HG03469 (cell line): ENCODE results near the gene PHOSPHO2.

ENCODE experiments used
- ATAC-seq: cut with Tn5 transposase; IDR thresholded peaks from one replicate; pipeline ENCODE4 v1.9.1; 2021; ENCODE audit warnings: mild to moderate bottlenecking, moderate library complexity, moderate number of reproducible peaks; ENCODE audit not compliant: unreplicated experiment

The PHOSPHO2 gene

GRCh38 chr2:169715379-169716237, 21.3 kb downstream of the PHOSPHO2 start:
- no peak for ATAC-seq

- ATAC-seq = no peak
Measured at GRCh38 chr2:169716238-169716886, 22.1 kb downstream of the PHOSPHO2 start.

GRCh38 chr2:169716938-169717690, 22.8 kb downstream of the PHOSPHO2 start:
- ATAC-seq = no peak

DNA sequence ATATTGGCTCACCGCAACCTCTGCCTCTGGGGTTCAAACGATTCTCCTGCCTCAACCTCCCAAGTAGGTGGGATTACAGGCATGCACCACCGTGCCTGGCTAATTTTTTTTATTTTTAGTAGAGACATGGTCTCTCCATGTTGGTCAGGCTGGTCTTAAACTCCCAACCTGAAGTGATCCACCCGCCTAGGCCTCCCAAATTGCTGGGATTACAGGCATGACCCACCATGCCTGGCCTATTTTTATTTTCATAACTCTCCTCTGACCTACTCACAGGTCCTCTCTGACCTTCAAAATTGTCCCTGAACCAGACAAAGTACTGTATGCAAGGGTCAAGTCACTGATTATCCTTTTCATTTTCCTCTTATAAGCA, 23.4 kb downstream of the PHOSPHO2 start:
- ATAC-seq = no peak

DNA sequence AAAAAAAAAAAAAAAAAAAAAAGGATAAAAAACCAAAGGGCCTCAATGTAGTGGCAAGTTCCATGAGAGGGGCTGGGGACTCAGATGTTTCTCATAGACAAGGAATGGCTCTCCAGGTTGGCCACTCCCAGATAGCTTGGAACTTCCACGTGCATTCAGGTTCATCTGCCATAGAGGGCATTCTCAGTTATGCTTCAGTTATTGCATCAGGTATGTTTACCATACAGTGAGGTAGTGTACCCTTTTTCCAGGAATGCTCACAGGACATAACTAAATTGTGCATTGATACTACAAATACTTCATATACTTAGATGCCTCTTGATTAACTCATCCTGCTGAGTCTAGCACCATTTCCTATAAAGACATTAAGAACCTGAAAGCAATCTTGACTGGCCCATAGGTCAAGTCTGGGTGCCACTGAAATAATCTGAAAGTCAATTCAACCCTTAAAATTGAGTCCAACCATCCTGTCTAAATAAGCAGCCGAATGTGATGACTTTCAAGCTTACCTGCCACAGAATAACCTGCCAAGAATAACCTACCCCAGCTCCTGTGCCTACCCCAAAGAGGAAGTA, 24.7 kb downstream of the PHOSPHO2 start:
- ATAC-seq = no peak

DNA sequence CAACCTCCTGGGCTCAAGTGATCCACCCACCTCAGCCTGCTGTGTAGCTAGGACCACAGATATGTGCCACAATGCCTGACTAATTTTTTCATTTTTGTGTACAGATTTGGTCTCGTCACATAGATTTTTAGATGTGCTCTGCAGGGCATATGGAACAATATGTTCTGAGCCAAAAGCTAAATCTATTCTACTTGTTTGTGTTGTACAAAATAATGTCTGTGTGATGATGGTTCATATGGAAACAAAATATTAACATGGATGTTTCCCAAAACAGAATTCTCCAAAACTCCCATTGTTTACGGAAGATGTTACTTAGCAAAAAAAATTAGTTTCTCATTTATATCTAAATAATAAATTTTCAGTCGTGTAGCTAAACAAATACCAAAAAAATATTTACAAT, 26.7 kb downstream of the PHOSPHO2 start:
- ATAC-seq = no peak

GRCh38 chr2:169727065-169727464, 32.8 kb downstream of the PHOSPHO2 start:
- ATAC-seq = no peak

- no peak for ATAC-seq
Measured at GRCh38 chr2:169729274-169729605, 35.0 kb downstream of the PHOSPHO2 start.

DNA sequence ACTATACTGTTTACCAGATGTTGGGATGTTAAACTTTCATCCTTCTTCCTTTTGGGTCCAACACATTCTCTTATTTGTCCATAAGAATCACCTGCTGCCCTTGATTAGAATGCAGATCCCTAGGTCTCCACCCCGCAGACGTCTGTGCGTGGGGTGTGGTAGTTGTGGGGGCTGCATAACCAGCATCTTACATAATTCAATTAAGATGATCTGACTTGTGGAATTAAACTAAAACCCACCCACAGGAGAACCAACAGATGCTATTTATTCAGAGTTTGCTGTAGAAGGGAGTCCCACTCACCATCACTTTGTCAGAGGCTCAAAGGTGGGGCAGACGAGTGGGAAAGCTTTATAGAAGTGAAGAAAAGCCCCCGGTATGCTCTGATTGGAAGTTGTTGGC, 37.8 kb downstream of the PHOSPHO2 start:
- no peak for ATAC-seq

GRCh38 chr2:169732583-169733358, 38.5 kb downstream of the PHOSPHO2 start:
- no peak for ATAC-seq

GRCh38 chr2:169734169-169734847, 40.0 kb downstream of the PHOSPHO2 start:
- peak; percentile 23 for ATAC-seq

DNA sequence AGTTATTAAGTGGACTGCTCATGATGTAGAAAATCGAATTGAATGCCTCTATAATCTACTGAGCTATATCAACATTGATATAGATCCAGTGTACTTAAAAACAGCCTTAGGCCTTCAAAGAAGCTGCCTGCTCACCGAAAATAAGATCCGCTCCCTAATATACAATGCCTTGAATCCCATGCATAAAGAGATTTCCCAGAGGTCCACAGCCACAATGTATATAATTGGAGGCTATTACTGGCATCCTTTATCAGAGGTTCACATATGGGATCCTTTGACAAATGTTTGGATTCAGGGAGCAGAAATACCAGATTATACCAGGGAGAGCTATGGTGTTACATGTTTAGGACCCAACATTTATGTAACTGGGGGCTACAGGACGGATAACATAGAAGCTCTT, 41.4 kb downstream of the PHOSPHO2 start:
- no peak for ATAC-seq

- ATAC-seq = no peak
Measured at GRCh38 chr2:169736902-169737301, 42.6 kb downstream of the PHOSPHO2 start.

GRCh38 chr2:169738566-169739229, 44.4 kb downstream of the PHOSPHO2 start:
- no peak for ATAC-seq

DNA sequence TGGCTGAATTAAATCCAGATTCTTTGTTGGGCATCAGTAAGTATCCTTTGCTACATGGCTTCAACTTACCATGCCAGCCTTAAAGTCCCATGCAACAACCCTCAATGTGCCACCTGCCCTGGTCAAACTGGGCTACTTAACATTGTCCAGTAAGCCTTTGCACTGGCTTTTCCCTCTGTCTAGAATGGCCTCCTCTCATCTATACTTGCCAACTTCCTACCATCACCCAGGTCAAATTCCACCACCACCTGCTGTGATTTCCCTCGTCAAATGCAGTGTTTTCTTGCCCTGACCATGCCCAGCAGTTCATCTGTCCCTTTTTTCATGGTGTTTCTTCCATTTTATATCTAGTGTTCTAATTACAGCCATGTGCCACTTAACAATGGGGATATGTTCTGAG, 45.1 kb downstream of the PHOSPHO2 start:
- ATAC-seq = no peak

GRCh38 chr2:169743549-169743948, 49.3 kb downstream of the PHOSPHO2 start:
- ATAC-seq = no peak

- ATAC-seq = no peak
Measured at GRCh38 chr2:169746240-169746639, 52.0 kb downstream of the PHOSPHO2 start.

DNA sequence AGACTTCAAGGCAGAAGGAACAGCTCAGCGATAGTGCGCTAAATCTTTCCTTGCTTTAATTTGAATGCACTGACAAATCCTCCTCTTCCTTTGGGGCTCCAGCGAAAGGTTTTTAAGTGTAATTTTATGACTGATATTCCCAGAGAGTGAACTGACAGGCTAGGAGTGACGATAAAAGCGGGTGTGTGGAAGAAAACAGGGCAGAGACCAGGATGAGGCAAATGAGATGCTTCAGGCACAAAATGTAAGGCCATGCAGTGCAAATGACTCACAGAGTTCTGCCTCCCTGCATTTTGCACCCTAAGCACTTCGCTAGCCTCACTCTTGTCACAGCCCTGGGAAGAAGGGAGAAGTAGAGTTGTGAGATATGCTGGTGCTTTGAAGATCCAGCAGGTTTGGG, 54.0 kb downstream of the PHOSPHO2 start:
- ATAC-seq = no peak
